Chondrocyte (in vitro differentiated cells): Measurements from ENCODE around the gene IL6. TPM values are rescaled to one million over a fixed set of nuclear protein-coding genes. Genes with fewer than 3 reads are reported as not detected.

Experiments used
- total RNA-seq: library from RNA; stranded (reverse); gene quantifications from 3 replicates; pipeline ENCODE4 v1.2.1, GENCODE V29; 2021

IL6 gene
- total RNA-seq, 1 donor from 2014 or later, result 0.45 TPM

Other genes starting within 250 kb of the IL6 start
- gene STEAP1B, start 227.0 kb upstream of the IL6 start, total RNA-seq, result 1.5 to 5.1 TPM (median 4.2 TPM) in 3 replicates
- gene TOMM7, start 95.6 kb downstream of the IL6 start, total RNA-seq, result 213 to 269 TPM (median 240 TPM) in 3 replicates